ENCODE measurements around the gene SUGP1. TPM values are rescaled to one million over a fixed set of nuclear protein-coding genes. Genes with fewer than 3 reads are reported as not detected.

SUGP1 gene
- polyA plus RNA-seq, 1 donor, result 33.3 TPM

GRCh38 chr19:19227217-19227616, 93.1 kb downstream of the SUGP1 start:
- DNase-seq (ENCODE audit: low read depth), result no peak

DNA sequence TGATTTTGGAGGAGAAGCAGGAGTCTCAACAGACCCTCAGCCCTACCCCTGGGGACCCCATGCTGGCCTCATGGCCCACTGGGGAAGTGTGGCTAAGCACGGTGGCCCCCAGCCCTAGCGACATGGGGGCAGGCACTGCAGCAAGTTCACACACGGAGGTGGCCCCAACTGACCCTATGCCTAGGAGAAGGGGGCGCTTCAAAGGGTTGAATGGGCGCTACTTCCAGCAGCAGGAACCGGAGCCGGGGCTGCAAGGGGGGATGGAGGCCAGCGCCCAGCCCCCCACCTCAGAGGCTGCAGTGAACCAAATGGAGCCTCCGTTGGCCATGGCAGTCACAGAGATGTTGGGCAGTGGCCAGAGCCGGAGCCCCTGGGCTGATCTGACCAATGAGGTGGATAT, 93.6 kb downstream of the SUGP1 start:
- no peak for DNase-seq (ENCODE audit: low read depth)

DNA sequence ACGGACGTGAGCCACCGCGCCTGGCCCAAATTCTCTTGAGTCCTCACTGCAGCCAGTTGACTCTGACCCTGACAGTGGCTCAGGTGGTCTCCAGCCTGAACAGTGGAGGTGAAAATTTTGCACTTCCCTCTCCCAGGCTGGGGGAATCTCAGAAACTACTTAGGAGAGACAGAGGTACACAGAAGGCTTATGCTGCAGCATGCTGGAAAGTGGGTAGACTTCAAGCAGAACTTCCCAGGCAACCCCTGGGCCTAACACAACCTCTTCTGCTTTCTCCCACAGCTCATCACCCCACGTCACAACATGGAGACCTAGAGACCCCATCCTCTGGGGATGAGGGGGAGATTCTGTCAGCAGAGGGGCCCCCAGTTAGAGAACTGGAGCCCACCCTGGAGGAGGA, 94.1 kb downstream of the SUGP1 start:
- no peak for DNase-seq (ENCODE audit: low read depth)

Other genes starting within 250 kb of the SUGP1 start
- gene TMEM161A, start 182.0 kb downstream of the SUGP1 start, polyA plus RNA-seq (ENCODE audit: insufficient read length), result 30.8 TPM
- 2.2 TPM for gene MEF2B, start 150.2 kb downstream of the SUGP1 start, polyA plus RNA-seq (ENCODE audit: insufficient read length)
- 12.0 TPM for gene BORCS8, start 128.4 kb downstream of the SUGP1 start, polyA plus RNA-seq (ENCODE audit: insufficient read length)
- 66.5 TPM for gene RFXANK, start 128.3 kb downstream of the SUGP1 start, polyA plus RNA-seq (ENCODE audit: insufficient read length)
- gene NR2C2AP, start 117.1 kb downstream of the SUGP1 start, polyA plus RNA-seq (ENCODE audit: insufficient read length), result 7.7 TPM
- gene NCAN, start 108.6 kb downstream of the SUGP1 start, polyA plus RNA-seq (ENCODE audit: insufficient read length), result 0.16 TPM
- 2.0 TPM for gene TM6SF2, start 47.2 kb downstream of the SUGP1 start, polyA plus RNA-seq (ENCODE audit: insufficient read length)
- 51.7 TPM for gene MAU2, start 320 bp upstream of the SUGP1 start, polyA plus RNA-seq (ENCODE audit: insufficient read length)
- gene GATAD2A, start 85.2 kb upstream of the SUGP1 start, polyA plus RNA-seq (ENCODE audit: insufficient read length), result 45.7 TPM
- gene TSSK6, start 195.0 kb upstream of the SUGP1 start, polyA plus RNA-seq (ENCODE audit: insufficient read length), result 0.56 TPM
- gene NDUFA13, start 195.7 kb upstream of the SUGP1 start, polyA plus RNA-seq (ENCODE audit: insufficient read length), result 187 TPM
- gene YJEFN3, start 208.4 kb upstream of the SUGP1 start, polyA plus RNA-seq (ENCODE audit: insufficient read length), result 6.9 TPM
- 2.2 TPM for gene CILP2, start 217.8 kb upstream of the SUGP1 start, polyA plus RNA-seq (ENCODE audit: insufficient read length)

All from forelimb muscle (tissue), 1 donor.